Transverse colon (tissue), 4 donors: ENCODE results near the gene SHC4.

Experiments used
- CTCF ChIP-seq, 5 experiments: fragments of 200-600 bp in 3 of 5; fragments of 450-650 bp in 2 of 5; sonication (generic) in 3 of 5; IDR thresholded peaks; 1 replicate in 2 of 5; 2 replicates in 3 of 5; pipeline ENCODE4 v1.5.1; 2016 to 2017; ENCODE audit warnings: antibody characterized with exemption in 5 of 5, inconsistent platforms in 3 of 5, mild to moderate bottlenecking in 2 of 5, moderate library complexity in 1 of 5
- POLR2A ChIP-seq: fragments of 450-650 bp; IDR thresholded peaks from one replicate; pipeline ENCODE4 v1.6.1; 2016; ENCODE audit warnings: antibody characterized with exemption, mild to moderate bottlenecking, moderate library complexity
- POLR2AphosphoS5 ChIP-seq, 3 donors: sonication (generic); formaldehyde crosslinking; IDR thresholded peaks; one replicate each; pipeline ENCODE4 v1.6.1; 2016; ENCODE audit warnings: antibody characterized with exemption in 3 of 3

- TF ChIP-seq POLR2AphosphoS5 (IDR thresholded peaks at IDR 0.05) (no peak), CTCF (IDR thresholded peaks at IDR 0.05) (no peak), POLR2A (no peak)
Observed at GRCh38 chr15:48832648-48833047, 131.1 kb downstream of the SHC4 start.
